Parathyroid adenoma (tissue), 2 donors: ENCODE data around the gene PTH2R.

Experiments used
- H2AFZ ChIP-seq: fragments of 300-600 bp; sonication (generic); one replicate; pipeline ENCODE4 v1.7.0; 2017; ENCODE audit warnings: antibody characterized with exemption, mild to moderate bottlenecking
- H3K27ac ChIP-seq: fragments of 300-600 bp; sonication (generic); one replicate; pipeline ENCODE4 v1.7.0; 2017
- H3K27me3 ChIP-seq: fragments of 300-600 bp; sonication (generic); one replicate; pipeline ENCODE4 v1.7.0; 2017; ENCODE audit warnings: low read length; ENCODE audit not compliant: control insufficient read depth, insufficient read depth
- H3K36me3 ChIP-seq: fragments of 300-600 bp; sonication (generic); one replicate; pipeline ENCODE4 v1.7.0; 2017; ENCODE audit warnings: low read length; ENCODE audit not compliant: control insufficient read depth, insufficient read depth
- H3K4me1 ChIP-seq: fragments of 300-600 bp; sonication (generic); one replicate; pipeline ENCODE4 v1.7.0; 2017; ENCODE audit warnings: control low read depth
- H3K4me2 ChIP-seq: fragments of 300-600 bp; sonication (generic); one replicate; pipeline ENCODE4 v1.7.0; 2017; ENCODE audit warnings: low read length
- H3K4me3 ChIP-seq: fragments of 300-600 bp; sonication (generic); one replicate; pipeline ENCODE4 v1.7.0; 2017; ENCODE audit warnings: low read depth, low read length
- H3K79me2 ChIP-seq: fragments of 300-600 bp; sonication (generic); one replicate; pipeline ENCODE4 v1.7.0; 2017; ENCODE audit warnings: control low read depth
- H3K9ac ChIP-seq: fragments of 300-600 bp; sonication (generic); one replicate; pipeline ENCODE4 v1.7.0; 2017; ENCODE audit warnings: mild to moderate bottlenecking
- H3K9me3 ChIP-seq: fragments of 300-600 bp; sonication (generic); one replicate; pipeline ENCODE4 v1.7.0; 2017; ENCODE audit warnings: low read length; ENCODE audit not compliant: control insufficient read depth
- TF ChIP-seq, protein P1 (sequence below): fragments of 300-600 bp; sonication (generic); IDR thresholded peaks from one replicate; pipeline ENCODE4 v1.7.0; 2017; ENCODE audit warnings: antibody characterized with exemption, mild to moderate bottlenecking
- donor health status: primary hyperparathyroidism.

PTH2R gene

DNA sequence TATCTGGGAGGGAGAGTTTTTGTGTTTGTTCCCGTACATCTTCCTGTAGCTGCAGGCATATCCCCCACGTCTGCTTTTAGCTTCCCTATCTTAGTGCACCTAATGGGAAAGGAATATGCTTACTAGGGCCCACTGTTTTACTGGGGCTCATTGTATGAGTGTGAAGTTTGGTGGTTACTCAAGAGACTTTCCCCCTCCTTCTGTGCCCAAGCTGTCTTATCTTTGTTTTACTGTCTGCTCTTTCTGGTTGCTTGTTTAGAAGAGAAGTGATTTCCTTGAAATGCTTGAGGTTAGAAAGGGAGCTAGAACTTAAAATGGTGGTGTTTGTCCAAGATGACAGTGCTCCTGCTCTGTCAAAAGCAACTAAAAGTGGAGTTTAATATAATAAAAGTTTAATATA lies 7.3 kb downstream of the PTH2R start:
- TF ChIP-seq, protein P1, sequence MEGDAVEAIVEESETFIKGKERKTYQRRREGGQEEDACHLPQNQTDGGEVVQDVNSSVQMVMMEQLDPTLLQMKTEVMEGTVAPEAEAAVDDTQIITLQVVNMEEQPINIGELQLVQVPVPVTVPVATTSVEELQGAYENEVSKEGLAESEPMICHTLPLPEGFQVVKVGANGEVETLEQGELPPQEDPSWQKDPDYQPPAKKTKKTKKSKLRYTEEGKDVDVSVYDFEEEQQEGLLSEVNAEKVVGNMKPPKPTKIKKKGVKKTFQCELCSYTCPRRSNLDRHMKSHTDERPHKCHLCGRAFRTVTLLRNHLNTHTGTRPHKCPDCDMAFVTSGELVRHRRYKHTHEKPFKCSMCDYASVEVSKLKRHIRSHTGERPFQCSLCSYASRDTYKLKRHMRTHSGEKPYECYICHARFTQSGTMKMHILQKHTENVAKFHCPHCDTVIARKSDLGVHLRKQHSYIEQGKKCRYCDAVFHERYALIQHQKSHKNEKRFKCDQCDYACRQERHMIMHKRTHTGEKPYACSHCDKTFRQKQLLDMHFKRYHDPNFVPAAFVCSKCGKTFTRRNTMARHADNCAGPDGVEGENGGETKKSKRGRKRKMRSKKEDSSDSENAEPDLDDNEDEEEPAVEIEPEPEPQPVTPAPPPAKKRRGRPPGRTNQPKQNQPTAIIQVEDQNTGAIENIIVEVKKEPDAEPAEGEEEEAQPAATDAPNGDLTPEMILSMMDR, result no peak
- no peaks in the 10 kb centered on the region for H3K36me3 ChIP-seq
- H3K4me1 ChIP-seq, result no peaks in the 10 kb centered on the region
- H3K79me2 ChIP-seq, result no peaks in the 10 kb centered on the region
- no peak overlapping the region for H2AFZ ChIP-seq
- no peak overlapping the region for H3K4me3 ChIP-seq
- no peak overlapping the region for H3K9ac ChIP-seq
- no peaks in the 10 kb centered on the region for H3K9me3 ChIP-seq
- H3K4me2 ChIP-seq, result no peak overlapping the region
- H3K27me3 ChIP-seq, result no peaks in the 10 kb centered on the region
- H3K27ac ChIP-seq, result no peak overlapping the region

DNA sequence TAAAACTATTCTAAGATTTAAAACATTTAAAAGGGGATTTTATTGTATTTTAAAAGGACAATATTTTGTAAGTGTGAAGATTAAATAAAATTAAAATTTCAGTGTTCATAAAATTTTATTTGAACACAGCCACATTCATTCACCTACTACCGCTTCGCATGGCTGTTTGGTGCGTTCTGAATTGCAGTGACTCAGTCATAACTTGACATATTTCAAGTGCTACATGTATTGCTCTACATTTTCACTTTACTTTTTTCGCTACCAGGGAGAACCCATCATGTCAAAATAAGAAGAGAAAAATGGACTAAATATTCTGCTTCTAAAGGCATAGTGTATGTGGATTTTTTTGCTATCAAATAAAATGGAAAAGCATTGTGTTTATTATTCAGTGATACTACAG lies 8.7 kb downstream of the PTH2R start:
- no peak overlapping the region for H3K9ac ChIP-seq
- H3K4me3 ChIP-seq, result no peak overlapping the region
- no peaks in the 10 kb centered on the region for H3K4me1 ChIP-seq
- H3K36me3 ChIP-seq, result no peaks in the 10 kb centered on the region
- no peak overlapping the region for H3K4me2 ChIP-seq
- no peaks in the 10 kb centered on the region for H3K79me2 ChIP-seq
- no peaks in the 10 kb centered on the region for H3K27me3 ChIP-seq
- H3K9me3 ChIP-seq, result no peaks in the 10 kb centered on the region
- TF ChIP-seq, protein P1, result no peak
- no peak overlapping the region for H2AFZ ChIP-seq
- H3K27ac ChIP-seq, result no peak overlapping the region

DNA sequence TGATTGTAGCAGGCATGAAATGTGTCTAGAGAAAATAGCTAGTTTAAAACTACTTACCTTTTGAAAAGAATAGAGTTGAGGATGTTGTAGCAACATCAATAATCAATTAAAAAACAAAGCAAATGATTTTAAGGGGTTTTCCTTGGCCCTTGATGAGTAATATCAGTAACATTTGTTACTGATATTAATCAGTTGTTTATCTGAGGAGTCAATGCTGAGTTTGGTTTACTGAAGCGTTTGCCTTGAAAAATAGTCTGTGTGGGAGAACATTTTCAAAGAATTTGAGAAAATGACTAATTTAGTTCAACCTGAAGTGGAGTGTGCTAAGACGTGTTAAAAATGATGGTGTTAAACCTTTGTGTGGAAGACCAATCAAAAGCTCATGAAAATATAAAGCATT lies 9.3 kb downstream of the PTH2R start:
- no peak overlapping the region for H3K27ac ChIP-seq
- H3K27me3 ChIP-seq, result no peaks in the 10 kb centered on the region
- H3K4me3 ChIP-seq, result no peak overlapping the region
- H2AFZ ChIP-seq, result no peak overlapping the region
- no peaks in the 10 kb centered on the region for H3K4me1 ChIP-seq
- no peaks in the 10 kb centered on the region for H3K36me3 ChIP-seq
- TF ChIP-seq, protein P1, result no peak
- no peak overlapping the region for H3K9ac ChIP-seq
- no peaks in the 10 kb centered on the region for H3K9me3 ChIP-seq
- H3K79me2 ChIP-seq, result no peaks in the 10 kb centered on the region
- H3K4me2 ChIP-seq, result no peak overlapping the region

DNA sequence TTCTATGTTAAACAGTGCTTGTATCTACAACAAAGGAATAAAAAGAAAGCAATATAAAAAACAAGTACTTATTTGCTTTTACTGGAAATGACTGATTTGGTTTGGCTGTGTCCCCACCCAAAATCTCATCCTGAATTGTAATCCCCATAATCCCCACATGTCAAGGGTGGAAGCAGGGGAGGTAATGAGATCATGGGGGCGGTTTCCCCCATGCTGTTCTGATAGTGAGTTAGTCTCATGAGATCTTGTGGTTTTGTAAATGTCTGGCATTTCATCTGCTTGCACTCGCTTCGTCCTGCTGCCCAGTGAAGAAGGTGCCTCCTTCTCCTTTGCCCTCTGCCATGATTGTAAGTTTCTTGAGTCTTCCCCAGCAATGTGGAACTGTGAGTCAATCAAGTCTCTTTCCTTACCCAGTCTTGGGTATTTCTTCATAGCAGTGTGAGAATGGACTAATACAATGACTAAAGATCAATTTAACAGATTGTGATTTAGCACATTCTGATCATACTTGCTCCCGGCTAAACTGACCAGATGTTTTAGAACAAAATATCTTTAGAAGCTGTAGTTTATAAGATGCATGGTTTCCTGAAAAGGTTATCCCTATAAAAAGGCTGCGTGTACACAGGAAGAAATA lies 19.9 kb downstream of the PTH2R start:
- H3K4me3 ChIP-seq, result no peak overlapping the region
- H3K9ac ChIP-seq, result no peak overlapping the region
- H3K4me1 ChIP-seq, result no peaks in the 10 kb centered on the region
- no peaks in the 10 kb centered on the region for H3K36me3 ChIP-seq
- TF ChIP-seq, protein P1, result no peak
- no peak overlapping the region for H2AFZ ChIP-seq
- no peaks in the 10 kb centered on the region for H3K9me3 ChIP-seq
- H3K27me3 ChIP-seq, result no peaks in the 10 kb centered on the region
- H3K4me2 ChIP-seq, result no peak overlapping the region
- no peak overlapping the region for H3K27ac ChIP-seq
- H3K79me2 ChIP-seq, result no peaks in the 10 kb centered on the region

DNA sequence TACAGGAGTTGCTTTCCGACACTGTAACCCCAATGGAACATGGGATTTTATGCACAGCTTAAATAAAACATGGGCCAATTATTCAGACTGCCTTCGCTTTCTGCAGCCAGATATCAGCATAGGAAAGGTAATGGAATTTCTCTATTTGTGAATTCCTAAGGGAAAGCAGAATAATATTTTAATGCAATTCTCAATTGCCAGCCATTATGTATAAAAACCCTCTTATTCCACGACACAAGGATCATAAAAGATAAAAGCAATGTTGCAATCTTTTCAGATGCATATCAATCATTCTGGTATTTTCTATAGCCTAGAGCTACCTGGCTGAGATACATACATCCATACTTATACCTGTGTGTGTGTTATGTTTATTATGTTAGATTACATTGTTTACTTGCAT lies 31.2 kb downstream of the PTH2R start:
- no peaks in the 10 kb centered on the region for H3K36me3 ChIP-seq
- no peak overlapping the region for H3K9ac ChIP-seq
- no peaks in the 10 kb centered on the region for H3K9me3 ChIP-seq
- H2AFZ ChIP-seq, result no peak overlapping the region
- no peak overlapping the region for H3K4me2 ChIP-seq
- no peaks in the 10 kb centered on the region for H3K79me2 ChIP-seq
- H3K27me3 ChIP-seq, result no peaks in the 10 kb centered on the region
- H3K4me1 ChIP-seq, result no peaks in the 10 kb centered on the region
- no peak overlapping the region for H3K4me3 ChIP-seq
- TF ChIP-seq, protein P1, result no peak
- no peak overlapping the region for H3K27ac ChIP-seq
